GM10266 (cell line): ENCODE results near the gene GSTT2.
"Not testable (repeated sequence)": the region's sequence is repeated elsewhere in the genome, so short reads cannot be mapped to it uniquely, and the experiment has no call there.

ENCODE experiments used
- DNase-seq: peaks from one replicate; pipeline ENCODE4 v3.0.0; 2012; ENCODE audit errors: extremely low spot score
- CTCF ChIP-seq: IDR thresholded peaks from 2 replicates; pipeline ENCODE4 v1.5.1; 2012; ENCODE audit warnings: mild to moderate bottlenecking, low read depth; ENCODE audit not compliant: control insufficient read depth, insufficient read depth; ENCODE audit errors: missing control alignments

Gene GSTT2

DNA sequence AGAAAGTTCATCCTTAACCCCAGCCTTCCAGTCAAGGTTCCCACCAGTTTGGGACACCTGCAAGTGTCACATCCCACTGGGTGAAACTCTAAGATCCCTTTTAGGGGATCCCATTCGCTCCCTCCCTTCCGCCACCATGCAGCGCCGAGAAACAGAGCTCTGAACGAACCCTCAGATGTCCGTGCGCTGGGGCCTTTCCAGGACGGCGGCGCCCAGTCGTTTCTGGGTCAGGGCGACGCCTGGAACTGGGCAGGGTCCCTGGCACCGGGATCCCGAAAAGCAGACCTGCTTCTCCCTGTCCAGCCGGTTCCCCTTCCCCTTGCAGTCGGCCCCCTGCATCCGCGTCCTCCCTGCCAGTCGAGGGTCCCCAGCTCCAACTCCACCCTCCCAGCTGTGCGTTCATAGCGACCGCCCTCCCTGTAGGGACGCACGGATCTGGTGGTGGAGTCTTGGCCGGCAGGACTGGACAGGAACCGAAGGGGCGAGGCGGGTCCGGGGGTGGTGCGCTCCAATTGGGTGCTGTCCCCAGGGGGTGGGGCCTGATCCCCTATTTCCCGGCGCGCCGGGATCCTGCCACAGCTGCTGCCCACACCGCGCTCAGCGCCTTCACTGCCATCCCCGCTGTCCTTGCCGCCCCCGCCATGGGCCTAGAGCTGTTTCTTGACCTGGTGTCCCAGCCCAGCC lies at the start of gene GSTT2:
Gene GSTT2, plus strand, starts transcription at position 578 of the 684 bp plus-strand sequence.
- not testable (repeated sequence) for DNase-seq

- DNase-seq, result no peak
- TF ChIP-seq CTCF, result no peak
These were observed 41.5 kb upstream of the GSTT2 start for GRCh38 chr22:23938328-23939016.

DNA sequence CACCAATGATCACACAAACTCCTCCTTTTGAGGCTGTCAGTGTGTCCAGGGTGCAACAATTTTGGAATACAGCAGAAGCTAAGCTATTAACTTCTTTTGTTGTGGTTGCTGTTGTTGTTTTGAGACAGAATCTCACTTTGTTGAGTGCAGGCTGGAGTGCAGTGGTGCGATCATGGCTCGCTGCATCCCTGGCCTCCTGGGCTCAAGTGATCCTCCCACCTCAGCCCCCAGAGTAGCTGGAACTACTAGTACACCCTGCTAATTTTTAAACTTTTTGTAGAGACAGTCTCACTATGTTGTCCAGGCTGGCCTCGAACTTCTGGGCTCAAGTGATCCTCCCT lies 40.9 kb upstream of the GSTT2 start:
- no peak for TF ChIP-seq CTCF
- no peak for DNase-seq

DNA sequence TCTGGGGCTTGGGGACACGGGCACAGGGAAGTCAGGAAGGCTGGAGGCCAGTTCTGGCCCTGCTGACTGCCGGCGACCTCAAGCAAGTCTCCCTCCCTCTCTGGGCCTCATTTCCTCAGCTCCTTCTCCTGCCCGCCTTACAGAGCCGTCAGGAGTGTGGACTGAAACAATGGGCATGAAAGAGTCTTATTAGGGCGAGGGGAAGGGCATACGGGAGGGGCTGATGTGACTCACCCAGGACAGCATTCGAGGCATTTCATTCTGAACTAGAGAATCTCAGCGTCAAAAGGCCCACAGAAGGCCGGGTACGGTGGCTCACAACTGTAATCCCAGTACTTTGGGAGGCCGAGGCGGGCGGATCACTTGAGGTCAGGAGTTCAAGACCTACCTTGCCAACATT lies 39.8 kb upstream of the GSTT2 start:
- DNase-seq, result not testable (repeated sequence)

- DNase-seq, result not testable (repeated sequence)
These were observed 32.5 kb upstream of the GSTT2 start for GRCh38 chr22:23947391-23947790.

GRCh38 chr22:23949764-23950163 lies 30.2 kb upstream of the GSTT2 start:
- not testable (repeated sequence) for DNase-seq

- DNase-seq, result not testable (repeated sequence)
These were observed 28.6 kb upstream of the GSTT2 start for GRCh38 chr22:23951383-23951782.

DNA sequence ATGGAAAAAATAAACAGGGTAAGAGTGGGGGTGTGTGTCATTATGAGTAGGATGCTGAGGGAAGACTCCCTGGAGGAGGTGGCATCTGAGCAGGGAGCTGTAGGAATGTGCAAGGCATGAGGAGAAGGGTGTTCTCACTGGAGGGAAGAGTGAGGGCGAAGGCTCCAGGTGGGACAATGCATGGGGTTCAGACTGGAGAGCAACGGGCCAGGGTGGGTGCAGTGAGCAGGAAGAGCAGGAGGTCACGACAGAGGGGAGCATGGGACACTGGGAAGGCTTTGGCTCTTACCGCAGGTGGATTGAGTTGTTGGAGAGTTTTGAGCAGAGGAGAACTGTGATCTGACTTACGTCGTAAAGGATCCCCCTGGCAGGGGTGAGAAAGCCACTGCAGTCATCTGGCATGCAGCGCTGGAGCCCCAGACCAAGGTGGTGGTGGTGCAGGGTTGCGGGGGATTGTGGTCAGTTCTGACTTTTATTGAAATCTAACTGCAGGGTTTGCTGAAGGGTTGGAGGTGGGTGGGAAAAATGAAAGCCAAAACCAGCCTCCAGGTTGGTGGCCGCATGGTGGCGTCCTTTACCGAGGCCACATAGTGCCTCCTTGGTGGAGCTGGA lies 27.0 kb upstream of the GSTT2 start:
- not testable (repeated sequence) for DNase-seq

DNA sequence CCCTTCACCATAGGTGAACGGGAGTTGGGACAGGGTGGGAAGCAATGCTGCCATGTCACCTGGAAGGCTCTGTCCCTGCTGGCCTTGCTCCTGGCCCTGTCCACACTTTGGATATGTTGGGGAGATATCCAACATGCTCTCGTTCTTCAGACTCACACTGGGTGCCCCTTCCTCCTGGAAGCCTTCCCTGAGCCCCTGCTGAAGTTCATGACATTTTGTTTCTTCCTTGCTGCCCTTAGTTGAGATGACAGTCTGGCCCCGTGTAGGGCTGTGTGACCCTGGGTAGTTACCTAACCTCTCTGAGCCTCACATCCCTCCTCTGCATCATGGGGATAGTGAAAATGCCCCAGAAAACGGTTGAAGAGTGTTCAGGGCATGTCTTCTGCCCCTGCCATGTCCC lies 26.4 kb upstream of the GSTT2 start:
- DNase-seq, result not testable (repeated sequence)

GRCh38 chr22:23954193-23954990 lies 25.5 kb upstream of the GSTT2 start:
- DNase-seq, result not testable (repeated sequence)

- not testable (repeated sequence) for DNase-seq
These were observed 25.0 kb upstream of the GSTT2 start for GRCh38 chr22:23954991-23955305.

- not testable (repeated sequence) for DNase-seq
These were observed 24.0 kb upstream of the GSTT2 start for GRCh38 chr22:23955886-23956285.
